GM13976 (cell line): ENCODE results near the gene MXD4.
A peak's percentile ranks its signal among the peaks of the same experiment; 100 is the strongest.
"Not testable (repeated sequence)": the region's sequence is repeated elsewhere in the genome, so short reads cannot be mapped to it uniquely, and the experiment has no call there.

Source experiments
- DNase-seq: peaks from one replicate; pipeline ENCODE4 v3.0.0; 2012; ENCODE audit warnings: low spot score
- CTCF ChIP-seq: IDR thresholded peaks from 2 replicates; pipeline ENCODE4 v1.5.1; 2012; ENCODE audit warnings: borderline replicate concordance, mild to moderate bottlenecking; ENCODE audit not compliant: insufficient read depth; ENCODE audit errors: extremely low read depth, missing control alignments, control extremely low read depth
- in situ Hi-C: fragments of 300-500 bp; cut with MboI; formaldehyde crosslinking; loops from one replicate; pipeline ENCODE4 v1.12.0; 2022; ENCODE audit warnings: low sequenced_read_pairs, mixed read lengths, inconsistent platforms; ENCODE audit not compliant: unreplicated experiment

Gene MXD4

GRCh38 chr4:2281575-2282343 is 19.9 kb upstream of the MXD4 start:
- TF ChIP-seq CTCF, result no peak
- DNase-seq, result peak; percentile 59
- in situ Hi-C loops, result no loop called here

- in situ Hi-C loops, result no loop called here
- no peak for TF ChIP-seq CTCF
- no peak for DNase-seq
Observed at GRCh38 chr4:2280531-2281300, 18.8 kb upstream of the MXD4 start.

- TF ChIP-seq CTCF, result no peak
- in situ Hi-C loops, result no loop called here
- no peak for DNase-seq
Observed at GRCh38 chr4:2277956-2278355, 16.0 kb upstream of the MXD4 start.

GRCh38 chr4:2276581-2277325 is 14.8 kb upstream of the MXD4 start:
- no peak for DNase-seq
- in situ Hi-C loops, result no loop called here
- no peak for TF ChIP-seq CTCF

GRCh38 chr4:2275546-2276251 is 13.8 kb upstream of the MXD4 start:
- no peak for TF ChIP-seq CTCF
- in situ Hi-C loops, result no loop called here
- DNase-seq, result no peak

GRCh38 chr4:2275044-2275397 is 13.1 kb upstream of the MXD4 start:
- DNase-seq, in situ Hi-C loops: not testable (repeated sequence)
